Neural cell (in vitro differentiated cells): ENCODE measurements around the gene FGF12. TPM values are rescaled to one million over a fixed set of nuclear protein-coding genes. Genes with fewer than 3 reads are reported as not detected.

Source experiments
- H2AFZ ChIP-seq: fragments of 200-600, 300-800 bp; sonication (generic), shearing (Covaris generic); 2 replicates; pipeline ENCODE4 v1.6.0; 2014; ENCODE audit warnings: low read depth, mild to moderate bottlenecking, antibody characterized with exemption, low read length, moderate library complexity
- H3F3A ChIP-seq: fragments of 200-600 bp; shearing (Covaris generic); 2 replicates; pipeline ENCODE4 v1.6.1; 2016; ENCODE audit warnings: mild to moderate bottlenecking, moderate library complexity, mixed read lengths, antibody characterized with exemption, low read length; ENCODE audit not compliant: insufficient read depth, poor library complexity, severe bottlenecking
- H3K27ac ChIP-seq: fragments of 200-600, 300-800 bp; sonication (generic), shearing (Covaris generic); 2 replicates; pipeline ENCODE4 v1.5.1; 2014; ENCODE audit warnings: mild to moderate bottlenecking, low read length, moderate library complexity
- H3K27me3 ChIP-seq: fragments of 300-800, 200-600 bp; sonication (generic), shearing (Covaris generic); 2 replicates; pipeline ENCODE4 v1.6.0; 2014; ENCODE audit warnings: mild to moderate bottlenecking, low read depth, low read length, moderate library complexity; ENCODE audit not compliant: insufficient read depth
- H3K36me3 ChIP-seq: fragments of 300-800, 200-600 bp; sonication (generic), shearing (Covaris generic); 2 replicates; pipeline ENCODE4 v1.5.1; 2014; ENCODE audit warnings: mild to moderate bottlenecking, antibody characterized with exemption, low read length, moderate library complexity; ENCODE audit not compliant: insufficient read depth
- H3K4me2 ChIP-seq: fragments of 300-800, 200-600 bp; sonication (generic), shearing (Covaris generic); 2 replicates; pipeline ENCODE4 v1.6.0; 2014; ENCODE audit warnings: mild to moderate bottlenecking, low read length
- H3K4me3 ChIP-seq: fragments of 300-800, 200-600 bp; sonication (generic), shearing (Covaris generic); 2 replicates; pipeline ENCODE4 v1.5.1; 2014; ENCODE audit warnings: mild to moderate bottlenecking, low read length, moderate library complexity
- H3K79me2 ChIP-seq: fragments of 200-600 bp; shearing (Covaris generic); replicated peaks from 2 replicates; pipeline ENCODE4 v1.6.0; 2014; ENCODE audit warnings: mild to moderate bottlenecking, low read length, moderate library complexity; ENCODE audit not compliant: insufficient read depth
- H3K9ac ChIP-seq: fragments of 300-800, 200-600 bp; sonication (generic), shearing (Covaris generic); 2 replicates; pipeline ENCODE4 v1.6.1; 2016; ENCODE audit warnings: mild to moderate bottlenecking, low read length, mixed read lengths
- H3K9me2 ChIP-seq: fragments of 200-600 bp; shearing (Covaris generic); 2 replicates; pipeline ENCODE4 v1.6.1; 2016; ENCODE audit warnings: mild to moderate bottlenecking, low read length, mixed read lengths; ENCODE audit not compliant: insufficient read depth
- H3K9me3 ChIP-seq: fragments of 200-600, 300-800 bp; sonication (generic), shearing (Covaris generic); 2 replicates; pipeline ENCODE4 v1.6.1; 2016; ENCODE audit warnings: mild to moderate bottlenecking, mixed run types, low read length, moderate library complexity, mixed read lengths
- H4K20me1 ChIP-seq: fragments of 200-600 bp; shearing (Covaris generic); 2 replicates; pipeline ENCODE4 v1.6.1; 2016; ENCODE audit warnings: mild to moderate bottlenecking, mixed run types; ENCODE audit not compliant: insufficient read depth
- CTCF ChIP-seq: fragments of 450-650 bp; IDR thresholded peaks from 2 replicates; pipeline ENCODE4 v1.5.1; 2014; ENCODE audit warnings: antibody characterized with exemption, mild to moderate bottlenecking, moderate library complexity; ENCODE audit not compliant: poor library complexity, severe bottlenecking
- EP300 ChIP-seq: fragments of 450-650 bp; conservative IDR thresholded peaks from 2 replicates; pipeline ENCODE4 v1.6.1; 2014; ENCODE audit warnings: antibody characterized with exemption, mild to moderate bottlenecking, moderate library complexity; ENCODE audit not compliant: poor library complexity, severe bottlenecking
- EZH2 ChIP-seq: fragments of 200-600, 300-800 bp; shearing (Covaris generic), sonication (generic); IDR thresholded peaks from 2 replicates; pipeline ENCODE4 v1.6.1; 2014; ENCODE audit warnings: antibody characterized with exemption, low read length, borderline replicate concordance, mild to moderate bottlenecking; ENCODE audit not compliant: insufficient read depth, poor library complexity, severe bottlenecking
- MXI1 ChIP-seq: fragments of 450-650 bp; conservative IDR thresholded peaks from 2 replicates; pipeline ENCODE4 v1.6.1; 2014; ENCODE audit warnings: antibody characterized with exemption, mild to moderate bottlenecking; ENCODE audit not compliant: poor library complexity, severe bottlenecking
- POLR2AphosphoS5 ChIP-seq: IDR thresholded peaks from 2 replicates; pipeline ENCODE4 v1.6.1; 2012
- RAD21 ChIP-seq: fragments of 450-650 bp; conservative IDR thresholded peaks from 2 replicates; pipeline ENCODE4 v1.6.1; 2014; ENCODE audit warnings: antibody characterized with exemption, mild to moderate bottlenecking, moderate library complexity
- SMC3 ChIP-seq: fragments of 450-650 bp; conservative IDR thresholded peaks from 2 replicates; pipeline ENCODE4 v1.6.1; 2014; ENCODE audit warnings: antibody characterized with exemption, mild to moderate bottlenecking, moderate library complexity; ENCODE audit not compliant: poor library complexity
- TAF1 ChIP-seq: IDR thresholded peaks from 2 replicates; pipeline ENCODE4 v1.6.1; 2012; ENCODE audit warnings: low read depth
- polyA plus RNA-seq: library from polyadenylated mRNA; depleted of rRNA; stranded (reverse); fragments of >200 nt; gene quantifications from 2 replicates; pipeline ENCODE4 v1.2.3, GENCODE V29; 2014
- TF ChIP-seq, protein P1 (sequence below): IDR thresholded peaks from 2 replicates; pipeline ENCODE4 v1.6.1; 2012; ENCODE audit warnings: borderline replicate concordance

The FGF12 gene
- polyA plus RNA-seq, 1 donor from 2014 or later = 4.8 TPM

DNA sequence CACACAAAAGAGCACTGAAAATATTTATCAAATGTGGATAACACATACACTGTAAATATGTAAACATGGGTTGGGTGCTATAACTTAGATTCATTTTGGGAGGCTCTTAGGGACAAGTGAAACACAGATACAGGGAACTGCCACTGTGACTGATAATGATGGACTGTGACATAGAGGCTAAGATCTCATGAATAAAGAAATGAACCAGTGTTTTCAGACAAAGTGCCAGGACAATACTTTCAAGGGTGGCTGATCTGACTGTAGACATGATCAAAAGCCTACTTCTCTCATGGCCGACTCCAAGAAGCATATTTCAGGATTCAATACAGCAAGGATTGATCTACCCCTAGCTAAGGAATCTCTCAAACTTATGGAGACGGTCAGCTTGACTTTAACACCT, 353.8 kb downstream of the FGF12 start:
- no peak overlapping the region for H3K9ac ChIP-seq
- H3K9me2 ChIP-seq = no peaks in the 10 kb centered on the region
- no peaks in the 10 kb centered on the region for H4K20me1 ChIP-seq
- H3F3A ChIP-seq = no peaks in the 10 kb centered on the region
- H3K27ac ChIP-seq = no peak overlapping the region
- H3K79me2 ChIP-seq = no peaks in the 10 kb centered on the region
- H3K4me3 ChIP-seq = no peak overlapping the region
- TF ChIP-seq EP300 = no peak
- no peak for TF ChIP-seq EZH2
- TF ChIP-seq TAF1 = no peak
- TF ChIP-seq CTCF = no peak
- no peak for TF ChIP-seq SMC3
- TF ChIP-seq, protein P1, sequence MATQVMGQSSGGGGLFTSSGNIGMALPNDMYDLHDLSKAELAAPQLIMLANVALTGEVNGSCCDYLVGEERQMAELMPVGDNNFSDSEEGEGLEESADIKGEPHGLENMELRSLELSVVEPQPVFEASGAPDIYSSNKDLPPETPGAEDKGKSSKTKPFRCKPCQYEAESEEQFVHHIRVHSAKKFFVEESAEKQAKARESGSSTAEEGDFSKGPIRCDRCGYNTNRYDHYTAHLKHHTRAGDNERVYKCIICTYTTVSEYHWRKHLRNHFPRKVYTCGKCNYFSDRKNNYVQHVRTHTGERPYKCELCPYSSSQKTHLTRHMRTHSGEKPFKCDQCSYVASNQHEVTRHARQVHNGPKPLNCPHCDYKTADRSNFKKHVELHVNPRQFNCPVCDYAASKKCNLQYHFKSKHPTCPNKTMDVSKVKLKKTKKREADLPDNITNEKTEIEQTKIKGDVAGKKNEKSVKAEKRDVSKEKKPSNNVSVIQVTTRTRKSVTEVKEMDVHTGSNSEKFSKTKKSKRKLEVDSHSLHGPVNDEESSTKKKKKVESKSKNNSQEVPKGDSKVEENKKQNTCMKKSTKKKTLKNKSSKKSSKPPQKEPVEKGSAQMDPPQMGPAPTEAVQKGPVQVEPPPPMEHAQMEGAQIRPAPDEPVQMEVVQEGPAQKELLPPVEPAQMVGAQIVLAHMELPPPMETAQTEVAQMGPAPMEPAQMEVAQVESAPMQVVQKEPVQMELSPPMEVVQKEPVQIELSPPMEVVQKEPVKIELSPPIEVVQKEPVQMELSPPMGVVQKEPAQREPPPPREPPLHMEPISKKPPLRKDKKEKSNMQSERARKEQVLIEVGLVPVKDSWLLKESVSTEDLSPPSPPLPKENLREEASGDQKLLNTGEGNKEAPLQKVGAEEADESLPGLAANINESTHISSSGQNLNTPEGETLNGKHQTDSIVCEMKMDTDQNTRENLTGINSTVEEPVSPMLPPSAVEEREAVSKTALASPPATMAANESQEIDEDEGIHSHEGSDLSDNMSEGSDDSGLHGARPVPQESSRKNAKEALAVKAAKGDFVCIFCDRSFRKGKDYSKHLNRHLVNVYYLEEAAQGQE = no peak
- no peak for TF ChIP-seq MXI1
- no peak for TF ChIP-seq RAD21
- no peak for TF ChIP-seq POLR2AphosphoS5
- H3K36me3 ChIP-seq = no peaks in the 10 kb centered on the region
- H3K4me2 ChIP-seq = no peak overlapping the region
- H3K9me3 ChIP-seq = no peaks in the 10 kb centered on the region
- no peaks in the 10 kb centered on the region for H3K27me3 ChIP-seq
- no peak overlapping the region for H2AFZ ChIP-seq

DNA sequence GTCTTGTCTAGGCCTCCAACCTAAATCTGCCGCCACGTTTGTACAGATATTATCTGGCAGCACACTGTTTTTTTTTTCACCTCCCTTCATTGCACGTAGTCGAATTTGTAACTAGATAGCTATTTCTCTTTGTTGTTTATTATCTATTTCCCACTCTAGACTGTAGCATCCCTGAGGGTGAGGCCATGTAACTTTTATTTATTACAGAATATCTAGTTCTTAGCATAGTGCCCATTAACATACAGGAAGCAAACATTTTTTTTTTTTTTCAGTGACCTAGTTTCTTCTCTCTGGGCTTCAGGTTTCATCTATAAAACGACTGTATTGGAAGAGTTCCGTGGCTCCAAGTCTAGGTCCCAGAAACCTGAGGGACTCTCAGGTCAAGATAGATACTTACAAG, 354.3 kb downstream of the FGF12 start:
- Histone ChIP-seq H3K9me3 (no peaks in the 10 kb centered on the region), H3K27me3 (no peaks in the 10 kb centered on the region), H4K20me1 (no peaks in the 10 kb centered on the region), H3K4me3 (no peak overlapping the region), H3K79me2 (no peaks in the 10 kb centered on the region), H3K9ac (no peak overlapping the region), H3K4me2 (no peak overlapping the region), H3K36me3 (no peaks in the 10 kb centered on the region), H3K9me2 (no peaks in the 10 kb centered on the region), H2AFZ (no peak overlapping the region), H3K27ac (no peak overlapping the region), H3F3A (no peaks in the 10 kb centered on the region)
- no peak for TF ChIP-seq CTCF
